Airway epithelial cell (primary cell): ENCODE measurements around the gene PLEK2. TPM values are rescaled to one million over a fixed set of nuclear protein-coding genes. Genes with fewer than 3 reads are reported as not detected.

Source experiments
- total RNA-seq: library from RNA; depleted of rRNA; stranded (reverse); fragments of >200 nt; gene quantifications from 2 replicates; pipeline ENCODE4 v1.2.3, GENCODE V29; 2015

PLEK2 gene, protein sequence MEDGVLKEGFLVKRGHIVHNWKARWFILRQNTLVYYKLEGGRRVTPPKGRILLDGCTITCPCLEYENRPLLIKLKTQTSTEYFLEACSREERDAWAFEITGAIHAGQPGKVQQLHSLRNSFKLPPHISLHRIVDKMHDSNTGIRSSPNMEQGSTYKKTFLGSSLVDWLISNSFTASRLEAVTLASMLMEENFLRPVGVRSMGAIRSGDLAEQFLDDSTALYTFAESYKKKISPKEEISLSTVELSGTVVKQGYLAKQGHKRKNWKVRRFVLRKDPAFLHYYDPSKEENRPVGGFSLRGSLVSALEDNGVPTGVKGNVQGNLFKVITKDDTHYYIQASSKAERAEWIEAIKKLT
- 86.1 and 98.0 TPM in 2 replicates for total RNA-seq

DNA sequence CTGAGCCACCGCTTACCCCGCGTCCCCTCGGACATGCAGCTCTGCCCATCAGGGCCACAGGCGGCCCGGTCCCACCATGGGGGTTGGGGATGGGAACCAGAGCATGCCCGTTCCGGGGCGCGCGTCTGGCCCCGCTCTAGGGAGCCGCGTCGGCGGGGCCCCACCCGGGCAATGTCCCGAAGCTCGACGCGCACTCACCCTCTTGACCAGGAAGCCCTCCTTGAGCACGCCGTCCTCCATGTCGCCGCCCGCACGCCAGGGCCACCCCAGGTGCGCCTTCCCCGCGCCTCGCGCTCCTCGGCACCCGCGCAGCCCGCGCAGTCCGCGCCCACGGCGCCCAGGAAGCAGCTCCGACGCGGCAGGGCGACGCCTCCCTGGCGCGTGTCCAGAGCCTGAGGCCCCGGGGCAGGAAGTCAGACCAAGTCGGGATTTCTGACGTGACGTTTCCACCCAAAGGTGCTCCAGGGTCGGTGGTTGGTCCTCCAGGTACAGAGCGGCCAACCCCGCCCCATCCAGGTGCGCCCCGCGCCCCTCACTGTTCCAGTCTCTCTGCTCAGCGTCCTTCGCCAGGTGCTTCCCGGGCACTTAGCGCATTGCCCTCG lies at the start of gene PLEK2:
PLEK2 (minus strand) TSS at position 346 of the 602 bp plus-strand sequence; CDS start at position 240, 106 bp downstream.

DNA sequence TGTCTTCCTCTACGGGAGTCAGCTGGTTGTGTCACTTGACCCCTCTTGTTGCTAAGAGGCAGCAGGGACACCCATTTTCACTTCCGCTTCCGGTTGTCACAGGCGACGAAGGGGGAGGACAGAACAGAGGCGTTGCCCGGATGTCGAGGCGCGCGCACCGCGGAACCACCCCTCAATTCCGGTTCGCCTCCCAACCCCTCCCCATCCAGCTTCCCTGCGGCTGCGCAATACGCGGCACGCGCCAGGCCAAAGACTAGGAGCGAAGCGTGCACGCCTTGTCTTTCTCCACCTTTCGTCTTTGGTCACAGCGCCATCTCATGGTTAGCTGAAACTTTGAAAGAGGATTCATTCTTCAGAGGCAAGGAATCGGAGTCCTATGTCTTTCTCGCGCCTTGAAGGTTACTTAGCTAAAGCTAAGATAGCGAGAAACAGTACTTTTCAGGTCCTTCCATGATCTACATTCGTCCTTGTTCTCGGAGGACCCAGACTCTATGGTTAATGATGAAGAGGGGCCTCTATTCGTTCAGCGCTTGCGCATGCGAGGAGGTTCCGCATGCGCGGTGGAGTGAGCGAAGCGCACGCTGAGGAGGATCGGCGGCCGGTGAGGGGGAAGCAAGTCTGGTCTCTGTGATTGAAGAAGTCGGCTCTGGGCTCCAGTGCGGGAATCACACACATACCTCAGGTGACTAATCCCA lies 52.0 kb downstream of the PLEK2 start, which contains the start of the genes ATP6V1D and EIF2S1:
ATP6V1D (minus strand) TSS at position 30 of the 695 bp plus-strand sequence. CDS start 106 bp downstream, outside the sequence.
EIF2S1 (plus strand) TSS at position 554 of the 695 bp plus-strand sequence. CDS start 4,440 bp downstream, outside the sequence.

Other genes starting within 250 kb of the PLEK2 start
- not detected in 2 replicates for gene GARIN2, start 222.7 kb downstream of the PLEK2 start, total RNA-seq
- 13.2 and 14.4 TPM in 2 replicates for gene PALS1, start 170.7 kb downstream of the PLEK2 start, total RNA-seq
- gene ATP6V1D, start 52.4 kb downstream of the PLEK2 start, total RNA-seq, result 89.1 and 93.7 TPM in 2 replicates
- 192 and 202 TPM in 2 replicates for gene EIF2S1, start 51.8 kb downstream of the PLEK2 start, total RNA-seq
- 2.1 and 2.2 TPM in 2 replicates for gene TMEM229B, start 76.6 kb upstream of the PLEK2 start, total RNA-seq
- 3.6 and 6.3 TPM in 2 replicates for gene PLEKHH1, start 121.1 kb upstream of the PLEK2 start, total RNA-seq
- gene PIGH, start 188.1 kb upstream of the PLEK2 start, total RNA-seq, result 13.4 and 18.3 TPM in 2 replicates
- 9.7 and 18.3 TPM in 2 replicates for gene ARG2, start 207.8 kb upstream of the PLEK2 start, total RNA-seq